ENCODE data around the gene ENPP3. TPM values are rescaled to one million over a fixed set of nuclear protein-coding genes. Genes with fewer than 3 reads are reported as not detected.

Gene ENPP3
- total RNA-seq, 2 experiments from 2014 or later, result 0.22 to 0.34 TPM

DNA sequence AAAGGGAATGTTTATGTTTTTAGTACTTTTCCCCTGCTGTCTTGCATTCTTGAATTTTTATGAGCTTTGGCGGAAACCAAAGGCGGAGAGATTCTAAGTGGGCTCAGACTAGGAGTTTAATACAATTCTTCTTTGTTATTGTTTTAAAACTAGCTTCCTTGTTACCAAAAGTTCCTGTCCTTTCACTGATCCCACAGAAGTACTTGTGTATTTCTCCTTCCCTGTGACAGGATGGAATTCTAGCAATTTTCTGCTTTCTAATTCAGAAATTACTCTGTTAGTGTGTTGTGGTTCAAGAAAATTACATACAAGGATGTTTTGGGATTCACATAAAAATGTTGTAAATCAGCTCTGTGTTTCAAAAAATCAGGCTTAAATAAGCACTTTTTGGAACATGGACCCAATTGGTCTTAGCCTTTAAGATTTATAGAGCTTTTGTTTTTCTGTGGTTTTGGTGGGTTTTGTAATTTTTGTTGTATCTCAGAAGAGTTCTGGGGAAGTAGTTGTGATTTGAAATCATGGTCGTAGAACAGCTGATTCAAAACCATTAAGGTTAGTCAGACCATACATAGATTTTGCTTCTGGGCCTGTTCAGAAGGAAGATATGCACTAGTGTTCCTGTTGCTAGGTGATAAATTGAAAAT lies 91.3 kb downstream of the ENPP3 start:
- Mint-ChIP-seq H3K36me3 (ENCODE audit: low read depth) (peaks cover 3% of the 10 kb centered on the region), H3K9me3 (peaks cover 2% of the 10 kb centered on the region), H3K4me1 (ENCODE audit: low read depth) (no peaks in the 10 kb centered on the region), H3K4me3 (no peak overlapping the region), H3K27me3 (peaks cover 3% of the 10 kb centered on the region), H3K27ac (no peak overlapping the region)
- Histone ChIP-seq H3K27ac (ENCODE audit: low read depth in 1 of 2, low read length in 2 of 2) (no peak overlapping the region), H3K4me3 (ENCODE audit: low read length) (no peak overlapping the region), H3K4me1 (ENCODE audit: insufficient read depth, low read length) (no peaks in the 10 kb centered on the region), H3K27me3 (ENCODE audit: control insufficient read depth in 1 of 2, insufficient read depth in 2 of 2, low read length in 2 of 2) (no peaks in the 10 kb centered on the region), H3K9me3 (ENCODE audit: control insufficient read depth in 1 of 2, insufficient read depth in 1 of 2, low read length in 2 of 2) (no peaks in the 10 kb centered on the region), H3K36me3 (ENCODE audit: insufficient read depth, low read length) (no peaks in the 10 kb centered on the region)
- ATAC-seq (ENCODE audit: poor library complexity) (no peak), DNase-seq (no peak)
- CTCF ChIA-PET, result no interaction called here
- POLR2A ChIA-PET, result no interaction called here
- intact Hi-C loops (cut with DNase I, micrococcal nuclease), result no loop called here
- TF ChIP-seq, protein P1, sequence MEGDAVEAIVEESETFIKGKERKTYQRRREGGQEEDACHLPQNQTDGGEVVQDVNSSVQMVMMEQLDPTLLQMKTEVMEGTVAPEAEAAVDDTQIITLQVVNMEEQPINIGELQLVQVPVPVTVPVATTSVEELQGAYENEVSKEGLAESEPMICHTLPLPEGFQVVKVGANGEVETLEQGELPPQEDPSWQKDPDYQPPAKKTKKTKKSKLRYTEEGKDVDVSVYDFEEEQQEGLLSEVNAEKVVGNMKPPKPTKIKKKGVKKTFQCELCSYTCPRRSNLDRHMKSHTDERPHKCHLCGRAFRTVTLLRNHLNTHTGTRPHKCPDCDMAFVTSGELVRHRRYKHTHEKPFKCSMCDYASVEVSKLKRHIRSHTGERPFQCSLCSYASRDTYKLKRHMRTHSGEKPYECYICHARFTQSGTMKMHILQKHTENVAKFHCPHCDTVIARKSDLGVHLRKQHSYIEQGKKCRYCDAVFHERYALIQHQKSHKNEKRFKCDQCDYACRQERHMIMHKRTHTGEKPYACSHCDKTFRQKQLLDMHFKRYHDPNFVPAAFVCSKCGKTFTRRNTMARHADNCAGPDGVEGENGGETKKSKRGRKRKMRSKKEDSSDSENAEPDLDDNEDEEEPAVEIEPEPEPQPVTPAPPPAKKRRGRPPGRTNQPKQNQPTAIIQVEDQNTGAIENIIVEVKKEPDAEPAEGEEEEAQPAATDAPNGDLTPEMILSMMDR (IDR thresholded peaks at IDR 0.05), result no peak

- Histone ChIP-seq H3K27me3 (ENCODE audit: control insufficient read depth in 1 of 2, insufficient read depth in 2 of 2, low read length in 2 of 2) (no peaks in the 10 kb centered on the region), H3K36me3 (ENCODE audit: insufficient read depth, low read length) (no peaks in the 10 kb centered on the region), H3K9me3 (ENCODE audit: control insufficient read depth in 1 of 2, insufficient read depth in 1 of 2, low read length in 2 of 2) (no peaks in the 10 kb centered on the region), H3K4me1 (ENCODE audit: insufficient read depth, low read length) (no peaks in the 10 kb centered on the region), H3K27ac (ENCODE audit: low read depth in 1 of 2, low read length in 2 of 2) (no peak overlapping the region), H3K4me3 (ENCODE audit: low read length) (no peak overlapping the region)
- Mint-ChIP-seq H3K4me1 (ENCODE audit: low read depth) (no peaks in the 10 kb centered on the region), H3K36me3 (ENCODE audit: low read depth) (peaks cover 3% of the 10 kb centered on the region), H3K9me3 (peaks cover 2% of the 10 kb centered on the region), H3K27me3 (peaks cover 3% of the 10 kb centered on the region), H3K4me3 (no peak overlapping the region), H3K27ac (no peak overlapping the region)
- TF ChIP-seq, protein P1 (IDR thresholded peaks at IDR 0.05), result no peak
- ChIA-PET POLR2A (no interaction called here), CTCF (no interaction called here)
- intact Hi-C loops (cut with DNase I, micrococcal nuclease), result no loop called here
- ATAC-seq (ENCODE audit: poor library complexity) (no peak), DNase-seq (no peak)
Observed at GRCh38 chr6:131729550-131729949, 92.4 kb downstream of the ENPP3 start.

DNA sequence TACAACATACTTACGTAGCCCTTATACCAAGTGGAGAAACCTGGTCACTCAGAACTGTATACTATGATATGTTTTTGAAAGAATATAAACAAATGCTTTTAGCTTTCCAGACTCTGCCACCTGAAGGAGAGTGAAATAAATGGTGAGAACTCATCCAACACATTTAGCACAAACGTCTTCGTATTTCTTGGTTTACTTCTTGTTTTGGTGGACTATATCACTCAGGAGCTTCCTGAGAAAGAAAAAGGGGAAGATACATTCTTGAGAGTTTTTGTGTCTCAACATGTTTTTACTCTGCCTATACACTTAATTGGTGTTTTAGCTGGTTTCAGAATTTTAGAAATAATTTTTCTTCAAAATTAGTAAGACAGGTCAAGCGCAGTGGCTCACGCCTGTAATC lies 93.2 kb downstream of the ENPP3 start:
- Mint-ChIP-seq H3K4me1 (ENCODE audit: low read depth) (no peaks in the 10 kb centered on the region), H3K27ac (no peak overlapping the region), H3K27me3 (peaks cover 3% of the 10 kb centered on the region), H3K9me3 (peaks cover 2% of the 10 kb centered on the region), H3K36me3 (ENCODE audit: low read depth) (peaks cover 3% of the 10 kb centered on the region), H3K4me3 (no peak overlapping the region)
- no peaks in the 10 kb centered on the region for H3K4me1 ChIP-seq (ENCODE audit: insufficient read depth, low read length)
- no peak for ATAC-seq (ENCODE audit: poor library complexity)
- H3K4me3 ChIP-seq (ENCODE audit: low read length), result no peak overlapping the region
- ChIA-PET CTCF (no interaction called here), POLR2A (no interaction called here)
- no peak overlapping the region for H3K27ac ChIP-seq (ENCODE audit: low read depth in 1 of 2, low read length in 2 of 2)
- intact Hi-C loops (cut with DNase I, micrococcal nuclease), result no loop called here
- H3K27me3 ChIP-seq (ENCODE audit: control insufficient read depth in 1 of 2, insufficient read depth in 2 of 2, low read length in 2 of 2), result no peaks in the 10 kb centered on the region
- no peaks in the 10 kb centered on the region for H3K36me3 ChIP-seq (ENCODE audit: insufficient read depth, low read length)
- H3K9me3 ChIP-seq (ENCODE audit: control insufficient read depth in 1 of 2, insufficient read depth in 1 of 2, low read length in 2 of 2), result no peaks in the 10 kb centered on the region
- TF ChIP-seq, protein P1 (IDR thresholded peaks at IDR 0.05), result no peak
- DNase-seq, result no peak

Data from CD4-positive, alpha-beta T cell (primary cell).